HG02610 (cell line): ENCODE data around the gene SRRM5.
A peak's percentile ranks its signal among the peaks of the same experiment; 100 is the strongest.
"Not testable (repeated sequence)": the region's sequence is repeated elsewhere in the genome, so short reads cannot be mapped to it uniquely, and the experiment has no call there.

Experiments
- ATAC-seq: cut with Tn5 transposase; IDR thresholded peaks from one replicate; pipeline ENCODE4 v1.9.1; 2021; ENCODE audit warnings: mild to moderate bottlenecking, moderate library complexity; ENCODE audit not compliant: unreplicated experiment

The SRRM5 gene

DNA sequence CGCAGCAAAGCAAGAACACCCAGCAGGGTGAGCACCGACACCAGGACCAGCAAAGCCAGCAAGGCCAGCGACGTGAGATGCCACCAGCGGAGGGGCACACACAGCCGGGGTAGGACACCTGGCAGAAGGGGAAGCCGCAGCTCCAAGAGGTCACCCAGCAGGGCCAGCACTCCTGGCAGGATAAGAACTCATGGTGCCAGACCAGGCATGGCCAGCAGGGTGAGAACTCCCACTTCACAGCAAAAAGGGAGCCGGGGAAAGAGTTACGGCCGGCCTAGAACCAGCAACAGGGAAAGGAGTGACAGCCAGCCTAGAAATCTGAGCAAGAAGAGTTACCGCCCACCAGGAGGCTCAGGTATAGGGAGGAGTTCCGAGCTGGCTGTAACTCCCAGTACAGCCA lies 486 bp downstream of the SRRM5 start:
- ATAC-seq = no peak

GRCh38 chr19:43616306-43616705 lies 4.4 kb downstream of the SRRM5 start:
- ATAC-seq = no peak

DNA sequence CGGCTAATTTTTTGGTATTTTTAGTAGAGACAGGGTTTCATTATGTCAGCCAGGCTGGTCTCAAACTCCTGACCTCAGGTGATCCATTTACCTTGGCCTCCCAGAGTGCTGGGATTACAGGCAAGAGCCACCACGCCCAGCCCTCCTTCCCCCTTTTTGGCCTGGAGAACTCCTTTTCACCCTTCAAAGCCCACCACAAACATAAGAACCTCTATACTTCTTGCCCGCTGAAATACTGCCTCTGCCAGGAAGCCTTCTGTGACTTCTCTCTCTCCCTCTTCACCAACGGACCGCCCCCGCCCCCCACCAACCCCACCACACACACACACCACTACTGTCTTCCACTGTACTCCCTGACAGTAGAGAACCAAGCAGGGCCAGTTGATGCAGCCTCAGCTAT lies 5.1 kb downstream of the SRRM5 start:
- no peak for ATAC-seq

DNA sequence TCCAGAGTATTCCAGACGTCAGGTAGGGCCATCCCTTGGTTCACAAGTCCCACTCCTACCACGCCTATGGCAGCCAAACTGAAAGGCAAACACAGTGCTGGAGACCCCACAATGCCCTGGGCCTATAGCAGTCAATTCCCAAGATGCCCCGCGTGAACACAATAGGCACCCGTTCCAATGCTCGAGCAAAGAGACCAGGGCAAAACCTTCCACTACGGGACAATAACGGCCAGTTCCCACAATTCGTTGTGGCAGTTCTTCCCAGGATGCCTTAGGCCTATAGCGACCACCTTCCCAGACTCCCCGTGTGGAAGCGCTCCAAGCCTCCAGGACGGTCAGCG lies 7.0 kb downstream of the SRRM5 start:
- peak; percentile 19 for ATAC-seq

GRCh38 chr19:43619262-43620060 lies 7.6 kb downstream of the SRRM5 start, which contains the start of gene ZNF428:
Gene ZNF428 (minus strand): TSS chr19:43619629. CDS start chr19:43614304, 5,325 bp downstream.
- peak; percentile 68 for ATAC-seq

DNA sequence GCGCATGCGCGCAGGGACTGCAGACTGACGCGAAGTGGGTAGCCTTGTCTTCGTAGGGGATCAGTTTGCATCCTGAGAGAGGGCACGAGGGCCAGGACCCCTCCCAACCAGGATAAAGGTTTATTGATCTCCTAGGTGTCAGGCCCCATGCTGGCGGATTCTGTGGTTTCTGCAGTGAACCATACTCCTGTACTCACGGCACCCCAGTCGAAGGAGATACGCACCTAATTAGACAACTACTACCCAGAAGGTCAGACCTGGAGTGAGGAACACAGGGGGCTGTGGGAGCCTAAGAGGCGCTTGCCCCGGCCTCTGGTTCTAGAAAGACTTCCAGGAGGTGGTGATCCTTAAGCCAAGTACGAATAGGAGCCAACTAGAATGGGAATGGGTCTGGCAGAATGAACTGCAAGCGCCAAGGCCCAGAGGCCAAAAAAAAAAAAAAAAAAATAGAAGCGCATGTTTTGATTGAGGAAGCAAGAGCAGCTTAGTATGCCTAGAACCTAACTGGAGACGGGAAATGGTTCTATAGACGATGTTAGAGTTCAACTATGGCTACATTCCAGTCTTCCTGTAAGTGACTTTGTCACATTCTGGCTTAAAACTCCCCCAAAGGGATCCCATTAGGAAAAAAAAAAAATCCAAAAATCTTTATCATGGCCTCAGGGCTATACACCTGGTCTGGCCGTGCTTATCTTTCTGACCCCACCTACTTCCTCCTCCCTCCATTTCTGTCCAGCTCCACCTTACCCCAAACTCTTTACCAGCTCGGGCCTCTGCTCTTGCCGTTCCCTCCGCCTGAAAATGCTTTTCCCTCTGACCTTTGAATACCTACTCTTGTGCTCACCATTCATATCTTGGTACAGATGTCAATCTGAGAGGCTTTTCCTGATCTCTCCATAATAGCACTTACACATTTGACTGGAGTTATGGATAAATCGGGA lies 8.4 kb downstream of the SRRM5 start:
- no peak for ATAC-seq

- ATAC-seq = no peak
These were observed 10.2 kb downstream of the SRRM5 start for GRCh38 chr19:43622070-43622469.

DNA sequence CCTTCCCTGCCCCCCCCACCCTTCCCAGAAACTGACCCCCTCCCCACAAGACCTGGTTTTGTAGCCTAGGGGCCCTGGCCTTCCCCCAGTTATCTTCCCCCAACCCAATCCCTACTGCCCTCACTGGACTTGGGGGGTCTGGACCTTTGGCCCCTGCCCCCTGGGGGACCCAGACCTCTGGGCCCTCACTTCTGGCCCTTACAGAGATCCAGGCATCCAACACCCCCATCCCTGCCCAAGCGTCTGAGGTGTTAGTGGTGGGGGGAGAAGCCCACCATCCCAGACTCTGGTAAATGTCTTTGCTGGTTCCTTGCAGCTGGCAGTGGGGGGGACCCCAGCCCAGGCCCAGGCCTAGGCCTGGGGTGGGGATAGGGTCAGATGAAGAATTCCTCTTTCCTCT lies 11.1 kb downstream of the SRRM5 start:
- ATAC-seq = no peak

DNA sequence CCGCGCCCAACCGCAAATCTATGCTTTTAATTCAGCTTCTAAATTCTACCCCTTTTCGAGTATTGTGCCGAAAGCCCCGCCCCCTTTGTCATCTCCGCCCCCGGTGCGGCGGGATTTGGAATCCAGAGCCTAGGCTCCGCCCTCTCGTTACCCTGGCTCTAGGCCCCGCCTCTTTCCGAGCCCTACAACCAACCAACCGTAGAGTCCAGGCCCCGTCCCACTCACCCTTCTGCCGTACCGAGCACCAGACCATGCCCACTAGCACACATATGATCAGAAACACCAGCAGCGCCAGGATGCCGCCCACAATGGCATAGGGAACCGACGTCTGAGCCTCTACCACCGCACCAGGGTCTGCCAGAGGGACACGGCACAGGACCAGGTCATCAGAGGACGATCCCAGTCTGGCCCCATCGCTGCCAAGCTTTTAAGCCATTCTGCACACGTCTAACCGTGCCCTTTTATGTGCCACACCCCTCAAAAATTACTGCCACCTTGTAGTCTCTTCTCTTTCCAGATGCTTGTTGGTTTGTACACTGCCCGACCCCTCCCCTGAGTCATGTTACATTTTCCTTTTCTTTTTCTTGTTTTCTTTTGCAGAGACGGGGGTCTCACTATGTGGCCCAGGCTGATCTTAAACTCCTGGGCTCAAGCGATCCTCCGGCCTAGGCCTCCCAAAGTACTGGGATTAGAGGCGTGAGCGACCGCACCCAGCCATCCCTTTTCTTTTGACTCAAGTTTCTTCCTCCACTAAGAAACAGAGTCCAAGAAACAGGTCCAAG lies 12.2 kb downstream of the SRRM5 start:
- no peak for ATAC-seq

- no peak for ATAC-seq
These were observed 13.0 kb downstream of the SRRM5 start for GRCh38 chr19:43624933-43625332.

DNA sequence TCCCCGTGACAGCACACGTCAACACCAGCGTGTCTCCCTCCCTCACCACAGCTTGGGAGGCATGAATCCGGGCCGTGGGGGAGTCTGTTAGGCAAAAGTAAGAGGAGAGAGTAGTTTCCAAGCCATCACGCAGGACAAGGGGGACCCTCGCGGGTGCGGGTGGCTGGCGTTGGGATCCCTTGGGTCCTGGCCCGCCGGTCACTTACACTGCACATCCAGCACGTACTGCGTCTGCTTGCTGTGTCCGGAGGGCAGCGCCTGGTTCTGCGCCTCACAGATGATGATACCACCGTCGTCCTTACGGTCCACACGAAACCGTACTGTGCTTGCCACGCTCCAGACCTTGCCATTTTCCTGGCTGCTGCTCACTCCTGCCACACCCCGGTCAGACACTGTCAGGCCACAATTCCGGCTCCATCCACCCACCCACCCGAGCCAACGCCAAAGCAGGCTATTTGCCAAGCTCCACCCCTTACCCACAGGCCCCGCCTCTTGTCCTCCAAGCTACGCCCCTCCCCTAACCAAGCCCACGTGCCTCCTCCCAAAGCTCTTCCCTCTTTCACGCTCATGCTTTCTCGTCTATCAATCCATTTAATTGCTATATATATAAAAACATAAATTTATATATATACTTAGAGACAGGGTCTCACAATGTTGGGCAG lies 14.2 kb downstream of the SRRM5 start:
- no peak for ATAC-seq

GRCh38 chr19:43626838-43627237 lies 14.9 kb downstream of the SRRM5 start:
- no peak for ATAC-seq

GRCh38 chr19:43628646-43629326 lies 16.9 kb downstream of the SRRM5 start:
- ATAC-seq = no peak

GRCh38 chr19:43631491-43631890 lies 19.6 kb downstream of the SRRM5 start:
- ATAC-seq = no peak

GRCh38 chr19:43633520-43633919 lies 21.6 kb downstream of the SRRM5 start:
- ATAC-seq = no peak

DNA sequence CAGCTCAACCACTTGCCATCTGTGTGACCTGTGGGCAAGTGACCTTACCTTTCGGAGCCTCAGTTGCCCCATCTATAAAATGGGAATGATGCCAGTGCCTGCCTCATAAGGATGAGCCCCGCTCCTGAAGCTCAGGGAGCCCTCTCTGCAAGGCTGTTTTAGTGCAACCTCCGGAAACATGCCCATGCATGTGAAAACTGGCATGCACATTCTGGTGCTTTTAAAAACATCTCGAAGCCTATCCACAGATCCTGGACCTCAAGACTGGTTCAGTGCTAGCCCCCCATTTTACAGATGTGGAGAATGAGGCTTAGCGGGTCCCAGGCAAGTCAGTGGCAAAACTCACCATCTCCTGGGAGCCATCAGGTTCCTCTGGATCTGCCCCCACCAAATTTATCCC lies 22.2 kb downstream of the SRRM5 start:
- ATAC-seq = no peak

DNA sequence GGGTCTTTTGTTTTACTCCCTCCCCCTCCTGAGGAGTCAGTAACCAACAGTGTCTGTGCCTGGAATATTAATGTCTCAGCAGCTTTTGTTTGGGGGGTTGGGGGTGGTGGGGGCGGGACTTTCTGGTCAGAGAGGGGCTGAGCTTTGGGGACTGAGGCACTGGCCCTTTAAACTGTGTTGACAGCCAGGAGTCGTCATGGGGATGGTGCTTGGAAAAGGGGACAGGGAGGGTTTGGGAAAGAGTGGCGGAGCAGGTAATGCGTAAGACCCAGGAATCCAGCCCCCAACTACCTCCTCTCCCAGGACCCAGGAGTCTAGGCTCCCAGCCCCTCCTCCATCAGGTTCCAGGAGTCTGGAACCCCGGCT lies 22.6 kb downstream of the SRRM5 start:
- ATAC-seq = no peak

GRCh38 chr19:43634872-43635560 lies 23.1 kb downstream of the SRRM5 start:
- ATAC-seq = no peak

- ATAC-seq = not testable (repeated sequence)
These were observed 23.7 kb downstream of the SRRM5 start for GRCh38 chr19:43635561-43635940.
